ENCODE results near the gene CDCP1.
A peak's percentile ranks its signal among the peaks of the same experiment; 100 is the strongest.
"Not testable (repeated sequence)": the region's sequence is repeated elsewhere in the genome, so short reads cannot be mapped to it uniquely, and the experiment has no call there.

CDCP1 gene

DNA sequence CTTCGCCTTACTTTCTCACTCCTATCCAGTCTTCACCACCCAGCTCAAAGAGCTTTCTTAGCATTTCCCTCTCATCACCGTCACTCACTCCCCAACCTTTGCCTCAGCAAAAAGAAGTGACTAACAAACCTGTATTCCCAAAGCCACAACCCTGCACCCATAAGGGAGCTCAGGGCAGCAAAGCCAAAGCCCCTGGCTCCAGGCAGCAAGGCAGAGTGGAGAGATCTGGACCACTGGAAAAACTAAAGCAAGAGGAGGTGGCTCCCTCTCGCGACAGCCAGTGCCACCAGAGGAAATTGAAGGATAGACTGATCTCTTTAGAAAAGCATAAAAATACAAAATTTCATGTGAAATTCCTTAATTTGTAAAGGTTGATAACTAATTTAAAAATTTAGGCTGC, 25.1 kb upstream of the CDCP1 start:
- no peak for DNase-seq

DNA sequence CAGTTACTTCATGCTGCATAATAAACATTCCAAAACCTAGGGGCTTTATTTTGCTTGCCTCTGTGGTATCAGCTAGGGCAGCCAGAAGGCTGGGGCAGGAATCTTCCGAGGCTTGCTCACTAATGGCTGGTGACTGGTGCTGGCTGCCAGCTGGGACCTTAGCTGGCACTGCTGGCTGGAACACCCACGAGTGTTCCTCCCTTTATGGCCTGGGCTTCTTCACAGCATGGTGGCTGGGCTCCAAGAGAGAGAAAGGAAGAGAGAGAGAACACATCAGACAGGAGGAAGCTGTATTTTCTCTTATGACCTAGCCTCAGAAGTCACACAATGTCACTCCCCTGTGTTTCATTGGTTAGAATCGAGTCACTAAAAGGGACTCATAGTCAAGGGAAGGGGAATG, 23.9 kb upstream of the CDCP1 start:
- no peak for DNase-seq

DNA sequence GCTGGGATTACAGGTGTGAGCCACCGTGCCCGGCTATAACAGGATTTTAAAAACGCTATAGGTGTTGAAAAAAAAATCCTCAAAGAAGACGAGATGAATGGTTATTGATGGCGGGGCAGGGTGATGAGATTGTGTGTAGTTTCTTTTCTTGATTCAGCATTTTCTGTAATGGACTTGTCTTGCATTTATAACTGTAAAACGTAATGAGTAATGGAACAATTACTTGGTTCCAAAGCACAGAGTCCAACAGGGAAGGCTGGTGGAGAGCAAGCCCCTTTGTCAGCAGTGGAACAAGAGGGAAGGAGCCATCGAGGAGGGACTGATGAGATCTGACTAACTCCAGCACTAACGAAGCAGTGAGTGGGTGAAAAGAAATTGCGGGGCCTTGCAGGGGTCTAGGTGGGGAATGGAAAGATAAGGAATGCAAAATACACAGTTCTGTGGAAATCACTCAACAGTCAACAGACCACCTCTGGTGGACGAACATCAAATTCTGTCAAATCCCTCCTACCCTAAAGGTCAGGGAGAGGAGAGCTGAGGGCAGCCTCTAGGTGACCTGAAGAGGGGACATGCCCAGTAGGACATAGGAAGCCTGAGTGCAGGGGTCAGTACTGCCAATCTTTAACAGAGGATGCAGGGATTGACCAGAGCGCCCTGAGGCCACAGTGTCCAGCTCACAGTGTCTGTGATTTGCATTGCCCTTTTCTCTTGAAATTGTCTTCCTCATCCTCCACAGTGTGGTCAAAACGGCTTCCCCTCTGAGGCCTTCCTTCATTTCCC, 23.1 kb upstream of the CDCP1 start:
- no peak for DNase-seq

GRCh38 chr3:45168451-45168850, 22.3 kb upstream of the CDCP1 start:
- no peak for DNase-seq

GRCh38 chr3:45167011-45167911, 21.1 kb upstream of the CDCP1 start:
- DNase-seq: peak; percentile 51

- DNase-seq: no peak
These were observed 20.2 kb upstream of the CDCP1 start for GRCh38 chr3:45166321-45166879.

DNA sequence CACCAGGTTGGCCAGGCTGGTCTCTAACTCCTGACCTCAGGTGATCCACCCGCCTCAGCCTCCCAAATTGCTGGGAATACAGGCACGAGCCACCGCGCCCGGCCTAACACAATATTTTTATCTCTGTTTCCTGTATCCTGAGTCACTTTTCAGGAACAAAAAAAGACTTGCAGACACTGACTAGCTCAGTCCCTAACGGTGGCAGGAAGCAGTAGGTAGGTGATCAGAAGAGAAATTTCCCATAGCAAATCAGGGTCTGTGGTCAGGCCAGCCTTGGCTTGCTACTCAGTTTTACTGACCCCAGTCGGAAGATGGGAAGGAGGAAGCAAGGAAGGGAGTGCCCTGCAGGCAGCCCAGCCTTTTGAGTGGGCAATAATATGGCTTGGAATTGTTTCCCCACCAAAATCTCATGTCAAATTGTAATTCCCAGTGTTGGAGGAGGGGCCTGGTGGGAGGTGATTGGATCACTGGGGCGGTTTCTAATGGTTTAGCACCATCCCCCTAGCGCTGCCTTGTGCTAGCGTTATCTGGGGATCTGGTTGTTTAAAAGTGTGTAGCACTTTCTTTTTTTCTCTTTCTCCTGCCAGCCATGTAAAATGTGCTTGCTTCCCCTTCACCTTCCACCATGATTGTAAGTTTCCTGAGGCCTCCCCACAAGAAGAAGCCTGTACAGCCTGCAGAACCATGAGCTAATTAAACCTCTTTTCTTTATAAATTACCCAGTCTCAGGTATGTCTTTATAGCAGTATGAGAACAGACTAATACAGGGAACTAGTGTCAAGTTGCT, 19.5 kb upstream of the CDCP1 start:
- no peak for DNase-seq

GRCh38 chr3:45164056-45164455, 17.9 kb upstream of the CDCP1 start:
- no peak for DNase-seq

GRCh38 chr3:45163481-45163880, 17.3 kb upstream of the CDCP1 start:
- no peak for DNase-seq

DNA sequence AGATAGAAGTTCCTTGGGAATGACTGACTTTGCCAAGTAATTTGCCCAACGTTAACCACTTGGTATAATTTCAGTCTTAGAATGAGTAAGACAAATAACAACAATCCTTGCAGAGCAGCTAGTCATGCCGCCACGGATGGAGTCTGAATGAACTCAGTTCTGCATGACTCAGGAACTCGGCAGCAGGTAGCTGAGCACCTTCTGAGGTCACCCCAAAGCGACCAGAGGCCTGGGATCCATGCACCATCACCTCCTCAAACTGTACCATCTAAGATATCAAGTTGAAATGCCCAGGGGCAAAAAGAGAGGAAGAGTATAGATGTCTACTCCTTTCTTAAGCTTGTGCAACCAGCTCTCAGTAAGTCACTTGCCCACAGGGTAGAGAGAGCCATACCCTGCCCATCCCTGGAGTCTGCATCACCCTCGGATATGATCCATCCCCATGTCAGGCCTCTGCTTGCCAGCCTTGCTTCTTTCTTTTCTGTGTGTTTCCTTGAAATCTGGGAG, 8.5 kb upstream of the CDCP1 start:
- no peak for DNase-seq

DNA sequence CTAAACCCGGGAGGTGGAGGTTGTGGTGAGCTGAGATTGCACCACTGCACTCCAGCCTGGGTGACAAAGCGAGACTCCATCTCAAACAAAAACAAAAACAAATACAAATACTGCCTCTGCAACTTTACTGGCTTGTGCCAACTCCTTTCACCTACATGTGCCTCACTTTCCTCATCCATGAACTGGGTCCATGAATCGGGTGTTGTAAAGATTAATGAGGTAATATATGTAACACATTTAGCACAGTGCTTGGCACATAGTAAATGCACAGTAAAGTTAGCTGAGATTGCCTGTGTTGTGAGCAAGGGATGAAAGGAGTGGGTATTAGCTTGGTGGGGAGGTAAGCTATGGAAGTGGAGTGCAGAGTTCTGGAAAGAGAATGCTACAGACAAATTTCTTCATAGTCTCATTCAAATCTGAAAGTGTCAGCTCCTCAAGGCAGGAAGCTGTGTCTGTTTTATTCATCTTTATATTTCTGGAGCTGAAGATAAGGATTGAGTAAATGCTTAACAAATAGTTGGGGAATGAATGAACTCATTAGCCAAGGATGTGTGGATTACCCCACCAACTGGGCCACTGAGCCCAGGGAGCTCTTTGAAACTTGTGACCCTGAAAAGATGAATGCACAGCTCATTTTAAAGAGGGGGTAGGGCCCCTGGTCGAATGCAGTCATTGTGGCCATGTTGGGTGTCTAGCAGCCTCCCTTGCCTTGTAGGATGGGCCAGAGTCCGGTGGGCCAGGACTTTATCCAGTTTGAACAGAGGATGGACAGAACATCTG, 7.7 kb upstream of the CDCP1 start:
- DNase-seq: no peak

DNA sequence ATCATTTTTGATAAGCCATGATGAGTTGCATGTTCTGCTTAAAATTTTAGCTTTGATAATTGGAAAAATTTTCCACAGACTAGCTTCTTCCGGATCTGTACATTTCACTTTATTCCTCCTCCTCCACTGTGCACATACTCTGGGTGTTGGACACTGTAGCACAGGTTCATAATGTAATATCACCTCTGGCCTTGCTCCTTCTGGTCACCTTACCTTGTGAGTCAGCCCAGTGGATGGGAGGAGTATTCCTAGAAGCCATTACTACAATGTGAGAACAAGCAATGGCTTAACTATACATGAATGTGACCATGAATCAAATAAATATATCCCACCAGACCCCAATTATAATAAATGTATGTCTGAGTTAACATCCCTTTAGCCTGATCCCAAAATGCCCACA, 6.1 kb upstream of the CDCP1 start:
- no peak for DNase-seq

DNA sequence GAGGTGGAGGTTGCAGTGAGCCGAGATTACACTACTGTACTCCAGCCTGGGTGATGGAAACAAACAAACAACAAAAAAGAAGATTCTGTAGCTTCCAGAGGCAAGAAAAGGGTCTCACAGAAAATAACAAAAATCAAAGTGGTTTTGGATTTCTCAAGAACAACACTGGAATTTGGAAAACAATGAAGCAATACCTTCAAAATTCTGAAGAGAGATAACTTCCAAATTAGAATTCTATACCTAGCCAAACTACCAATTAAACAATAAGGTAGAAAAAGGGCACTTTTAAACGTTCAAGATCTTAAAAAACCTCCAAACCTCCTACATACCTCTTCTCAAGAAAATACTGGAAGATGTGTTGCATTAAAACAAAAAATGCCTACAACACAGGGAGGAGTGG, 4.9 kb upstream of the CDCP1 start:
- no peak for DNase-seq

DNA sequence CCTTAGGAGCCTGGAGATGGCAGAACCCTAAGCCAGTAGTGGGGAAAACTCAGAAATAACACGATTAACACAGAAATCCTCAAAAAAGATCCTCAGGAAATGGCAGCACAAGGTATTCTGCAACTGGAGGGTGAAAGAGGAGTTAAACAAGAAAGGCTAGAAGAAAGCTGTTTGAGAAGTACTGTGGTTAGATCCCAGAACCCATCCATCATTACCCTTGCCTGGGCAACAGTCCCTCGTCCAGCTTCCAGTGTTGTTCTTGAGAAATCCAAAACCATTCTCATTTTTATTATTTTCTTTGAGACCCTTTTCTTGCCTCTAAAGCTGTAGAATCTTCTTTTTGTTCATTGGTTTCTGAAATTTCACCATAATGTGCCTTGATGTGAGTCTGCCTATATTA, 2.7 kb upstream of the CDCP1 start:
- no peak for DNase-seq

DNA sequence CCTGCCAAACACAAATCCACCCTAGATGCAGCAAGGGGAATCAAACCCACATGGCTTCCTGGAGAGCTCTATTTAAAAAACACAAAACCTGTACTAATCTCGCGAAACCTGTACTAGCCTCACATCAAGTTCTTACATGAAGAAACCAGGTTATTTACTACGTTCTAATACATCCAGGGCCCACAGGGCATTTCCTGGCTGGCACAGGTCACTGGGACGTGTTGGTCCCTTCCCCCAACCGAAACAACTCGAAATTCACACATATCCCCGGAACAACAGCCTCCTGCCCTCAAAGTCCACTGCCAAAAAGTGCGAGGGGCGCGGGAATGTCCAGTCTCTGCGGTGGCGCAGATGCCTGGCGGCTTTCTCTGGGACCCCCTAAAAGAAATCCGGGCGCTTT, 955 bp downstream of the CDCP1 start:
- DNase-seq: no peak

- DNase-seq: no peak
These were observed 2.2 kb downstream of the CDCP1 start for GRCh38 chr3:45143673-45144671.

- not testable (repeated sequence) for DNase-seq
These were observed 5.4 kb downstream of the CDCP1 start for GRCh38 chr3:45140770-45141155.

- no peak for DNase-seq
These were observed 5.9 kb downstream of the CDCP1 start for GRCh38 chr3:45140141-45140769.

GRCh38 chr3:45139372-45140140, 6.6 kb downstream of the CDCP1 start:
- DNase-seq: no peak

Data from NCI-H748 treated with DMSO at 0.1 percent for 48 hours (cell line).